ENCODE data around the gene SIGLEC10. TPM values are rescaled to one million over a fixed set of nuclear protein-coding genes. Genes with fewer than 3 reads are reported as not detected.

The SIGLEC10 gene
- total and polyA plus RNA-seq, 9 of the 15 experiments (the other 6 are each of a cell fraction or from before 2014, with no cell fraction given) = 0.10 to 1.8 (median 0.82) TPM

- Histone ChIP-seq H3K9me3 (replicated peaks; ENCODE audit: control insufficient read depth, insufficient read depth, low read depth, low read length) (no peaks in the 10 kb centered on the region), H3K27ac (ENCODE audit: extremely low read depth, low read depth, low read length) (no peak overlapping the region), H3K27me3 (ENCODE audit: control insufficient read depth in 2 of 2, insufficient read depth in 2 of 2, low read length in 2 of 2) (no peaks in the 10 kb centered on the region), H3K4me1 (replicated peaks in 1 of 2; ENCODE audit: control insufficient read depth in 2 of 2, insufficient read depth in 2 of 2, low read length in 2 of 2) (peaks cover 13 to 26% of the 10 kb centered on the region in 2 experiments; a peak in 4 of 5 replicates), H2AFZ (ENCODE audit: low read depth, low read length) (peak overlapping the region; percentile 67), H3K36me3 (ENCODE audit: control insufficient read depth, insufficient read depth, low read length) (no peaks in the 10 kb centered on the region), H4K20me1 (replicated peaks; ENCODE audit: control insufficient read depth, insufficient read depth, low read length) (no peaks in the 10 kb centered on the region), H3K9me1 (ENCODE audit: control insufficient read depth, insufficient read depth, low read length) (no peaks in the 10 kb centered on the region), H3K4me2 (ENCODE audit: insufficient read depth, low read length) (peak overlapping the region; percentile 8; the same call in 1 of the 2 replicates), H3K4me3 (no peak overlapping the region), H3K9ac (ENCODE audit: insufficient read depth in 1 of 2, low read depth in 2 of 2, low read length in 2 of 2) (peak overlapping the region in 1 of 2 experiments; percentile 63; a peak in 1 of 4 replicates), H3K79me2 (ENCODE audit: control insufficient read depth, insufficient read depth, low read length) (no peaks in the 10 kb centered on the region)
- POLR2A ChIA-PET = no interaction called here
- BruUV-seq (replicated peaks) = no TSS peak
- no peak for FAIRE-seq
- intact Hi-C loops (cut with micrococcal nuclease) (no loop called here), in situ Hi-C loops (cut with MboI) (no loop called here)
- no peak for ATAC-seq
- CTCF ChIA-PET (ENCODE audit: low intra/inter-chr PET ratio) = no interaction called here
- TF ChIP-seq RFX7 (CRISPR knock-in tag; IDR thresholded peaks at IDR 0.05) (no peak), LARP7 (IDR thresholded peaks at IDR 0.05) (no peak), SNRNP70 (optimal IDR thresholded peaks at IDR 0.05; ENCODE audit: low read depth, low read length) (no peak)
- TF ChIP-seq, protein P1, sequence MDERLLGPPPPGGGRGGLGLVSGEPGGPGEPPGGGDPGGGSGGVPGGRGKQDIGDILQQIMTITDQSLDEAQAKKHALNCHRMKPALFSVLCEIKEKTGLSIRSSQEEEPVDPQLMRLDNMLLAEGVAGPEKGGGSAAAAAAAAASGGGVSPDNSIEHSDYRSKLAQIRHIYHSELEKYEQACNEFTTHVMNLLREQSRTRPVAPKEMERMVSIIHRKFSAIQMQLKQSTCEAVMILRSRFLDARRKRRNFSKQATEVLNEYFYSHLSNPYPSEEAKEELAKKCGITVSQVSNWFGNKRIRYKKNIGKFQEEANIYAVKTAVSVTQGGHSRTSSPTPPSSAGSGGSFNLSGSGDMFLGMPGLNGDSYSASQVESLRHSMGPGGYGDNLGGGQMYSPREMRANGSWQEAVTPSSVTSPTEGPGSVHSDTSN (CRISPR knock-in tag; IDR thresholded peaks at IDR 0.05; ENCODE audit: low read depth) = no peak
- TF ChIP-seq, protein P1 (tag; conservative IDR thresholded peaks at IDR 0.05; ENCODE audit: low read depth) = no peak
- WGBS (ENCODE audit: insufficient coverage, low coverage, missing lambda C conversion rate) = 44% methylated on average over 11 of the region's 11 CpGs
- DNase-seq (ENCODE audit: extremely low read depth in 1 of 4, low spot score in 3 of 4) = no peak
Observed at GRCh38 chr19:51456541-51457290, 39.3 kb upstream of the SIGLEC10 start.

Measured in K562 (cell line).